GM23338 (cell line): ENCODE measurements around the gene WFDC12. TPM values are rescaled to one million over a fixed set of nuclear protein-coding genes. Genes with fewer than 3 reads are reported as not detected.

ENCODE experiments used
- ATAC-seq: fragments of 200-7000 bp; cut with Tn5 transposase; 3 replicates; pipeline ENCODE4 v1.9.1; 2020
- DNase-seq: peaks from one replicate; pipeline ENCODE4 v3.0.0-alpha.2; 2015; ENCODE audit warnings: low spot score
- H2AFZ ChIP-seq: fragments of 200-600 bp; sonication (generic); 2 replicates; pipeline ENCODE4 v1.8.0; 2016; ENCODE audit warnings: antibody characterized with exemption, mild to moderate bottlenecking, moderate library complexity
- H3F3A ChIP-seq: fragments of 200-600 bp; sonication (generic); replicated peaks from 2 replicates; pipeline ENCODE4 v1.8.0; 2017; ENCODE audit warnings: antibody characterized with exemption, mixed run types, low read depth
- H3K27ac ChIP-seq: fragments of 200-600 bp; sonication (generic); 2 replicates; pipeline ENCODE4 v1.6.1; 2016; ENCODE audit warnings: low read depth
- H3K27me3 ChIP-seq: fragments of 200-600 bp; sonication (generic); 2 replicates; pipeline ENCODE4 v1.8.0; 2016; ENCODE audit warnings: mild to moderate bottlenecking, mixed run types, moderate library complexity; ENCODE audit not compliant: insufficient read depth
- H3K36me3 ChIP-seq: fragments of 200-600 bp; sonication (generic); 2 replicates; pipeline ENCODE4 v1.8.0; 2016; ENCODE audit warnings: mild to moderate bottlenecking; ENCODE audit not compliant: insufficient read depth
- H3K4me1 ChIP-seq: fragments of 200-600 bp; sonication (generic); 2 replicates; pipeline ENCODE4 v1.8.0; 2016; ENCODE audit warnings: mild to moderate bottlenecking, moderate library complexity; ENCODE audit not compliant: insufficient read depth
- H3K4me2 ChIP-seq: fragments of 200-600 bp; sonication (generic); 2 replicates; pipeline ENCODE4 v1.7.1; 2017; ENCODE audit warnings: mixed run types
- H3K4me3 ChIP-seq: fragments of 200-600 bp; sonication (generic); 2 replicates; pipeline ENCODE4 v1.6.1; 2016; ENCODE audit warnings: mixed run types
- H3K79me2 ChIP-seq: fragments of 200-600 bp; sonication (generic); replicated peaks from 2 replicates; pipeline ENCODE4 v1.8.0; 2017; ENCODE audit warnings: mild to moderate bottlenecking; ENCODE audit not compliant: insufficient read depth
- H3K9me2 ChIP-seq: fragments of 200-600 bp; sonication (generic); 2 replicates; pipeline ENCODE4 v1.8.0; 2017; ENCODE audit not compliant: insufficient read depth
- H4K20me1 ChIP-seq: fragments of 200-600 bp; sonication (generic); replicated peaks from 2 replicates; pipeline ENCODE4 v1.8.0; 2017; ENCODE audit warnings: mild to moderate bottlenecking; ENCODE audit not compliant: insufficient read depth
- H3K27ac Mint-ChIP-seq: 2 replicates; pipeline ENCODE4 v1.8.0; 2020; ENCODE audit warnings: inconsistent platforms, mild to moderate bottlenecking, moderate library complexity, mixed read lengths
- H3K27me3 Mint-ChIP-seq: 3 replicates; pipeline ENCODE4 v1.8.0; 2022; ENCODE audit warnings: low read depth, mild to moderate bottlenecking, moderate library complexity, mixed read lengths, inconsistent platforms; ENCODE audit not compliant: insufficient read depth, poor library complexity
- H3K36me3 Mint-ChIP-seq: 3 replicates; pipeline ENCODE4 v1.8.0; 2021; ENCODE audit warnings: low read depth, mild to moderate bottlenecking, inconsistent platforms, moderate library complexity, mixed read lengths
- H3K4me1 Mint-ChIP-seq: 3 replicates; pipeline ENCODE4 v1.8.0; 2020; ENCODE audit warnings: mild to moderate bottlenecking, inconsistent platforms, mixed read lengths
- H3K4me3 Mint-ChIP-seq: 3 replicates; pipeline ENCODE4 v1.8.0; 2021; ENCODE audit warnings: moderate library complexity, mild to moderate bottlenecking, inconsistent platforms, mixed read lengths
- H3K9me3 Mint-ChIP-seq: 3 replicates; pipeline ENCODE4 v1.8.0; 2020; ENCODE audit warnings: moderate library complexity, mild to moderate bottlenecking, inconsistent platforms, mixed read lengths
- CREB1 ChIP-seq: fragments of 250-450 bp; sonication (Bioruptor Pico); IDR thresholded peaks from 2 replicates; pipeline ENCODE4 v1.5.0; 2020; ENCODE audit warnings: low read depth, mild to moderate bottlenecking, moderate library complexity
- ETS1 ChIP-seq: IDR thresholded peaks from 2 replicates; pipeline ENCODE4 v1.6.1; 2016; ENCODE audit warnings: antibody characterized with exemption
- EZH2 ChIP-seq: fragments of 200-600 bp; sonication (generic); IDR thresholded peaks from one replicate; pipeline ENCODE4 v1.8.0; 2017; ENCODE audit warnings: antibody characterized with exemption, mild to moderate bottlenecking, low read depth; ENCODE audit not compliant: unreplicated experiment
- EZH2phosphoT487 ChIP-seq: fragments of 200-600 bp; sonication (generic); IDR thresholded peaks from one replicate; pipeline ENCODE4 v1.8.1; 2018; ENCODE audit warnings: antibody characterized with exemption; ENCODE audit not compliant: unreplicated experiment
- JUNB ChIP-seq: IDR thresholded peaks from one replicate; pipeline ENCODE4 v1.6.1; 2016; ENCODE audit warnings: antibody characterized with exemption; ENCODE audit not compliant: unreplicated experiment
- NANOG ChIP-seq: IDR thresholded peaks from 2 replicates; pipeline ENCODE4 v1.6.1; 2016; ENCODE audit warnings: antibody characterized with exemption, borderline replicate concordance
- POLR2AphosphoS5 ChIP-seq: IDR thresholded peaks from 2 replicates; pipeline ENCODE4 v1.6.1; 2016; ENCODE audit warnings: antibody characterized with exemption, low read depth
- STAT1 ChIP-seq: IDR thresholded peaks from one replicate; pipeline ENCODE4 v1.6.1; 2016; ENCODE audit warnings: antibody characterized with exemption; ENCODE audit not compliant: unreplicated experiment
- ZNF114 ChIP-seq: fragments of 250-450 bp; sonication (Bioruptor Pico); IDR thresholded peaks from 2 replicates; pipeline ENCODE4 v1.5.0; 2020; ENCODE audit warnings: mild to moderate bottlenecking, moderate library complexity
- ZNF331 ChIP-seq: fragments of 250-450 bp; sonication (Bioruptor Pico); IDR thresholded peaks from 2 replicates; pipeline ENCODE4 v1.5.0; 2020; ENCODE audit warnings: low read depth, mild to moderate bottlenecking, moderate library complexity
- ZNF462 ChIP-seq: fragments of 250-450 bp; sonication (Bioruptor Pico); IDR thresholded peaks from 2 replicates; pipeline ENCODE4 v1.5.0; 2020; ENCODE audit warnings: mild to moderate bottlenecking, moderate library complexity
- polyA plus RNA-seq: library from polyadenylated mRNA; unstranded; fragments of >200 nt; fragmentation: Nextera tagmentation; extraction: Ambion mirVana; gene quantifications from 2 replicates; pipeline ENCODE4 v1.2.1, GENCODE V29; 2016
- total RNA-seq: library from RNA; depleted of rRNA; stranded (reverse); fragments of >200 nt; shearing (Covaris generic); gene quantifications from 2 replicates; pipeline ENCODE4 v1.2.3, GENCODE V29; 2014
- TF ChIP-seq, protein P1 (sequence below), 2 experiments: fragments of 200-600 bp in 1 of 2; sonication (generic) in 1 of 2; conservative IDR thresholded peaks; 2 replicates each; pipeline versions ENCODE4 v1.5.1 to v1.6.1; 2016 to 2017; ENCODE audit warnings: antibody characterized with exemption in 2 of 2, low read depth in 2 of 2, mild to moderate bottlenecking in 2 of 2, moderate library complexity in 1 of 2
- TF ChIP-seq, protein P2 (sequence below): IDR thresholded peaks from one replicate; pipeline ENCODE4 v1.6.1; 2018; ENCODE audit warnings: antibody characterized with exemption; ENCODE audit not compliant: unreplicated experiment

Gene WFDC12
- total and polyA plus RNA-seq, 2 experiments from 2014 or later: not detected

GRCh38 chr20:45156713-45157112, 32.4 kb upstream of the WFDC12 start:
- peaks cover 3% of the 10 kb centered on the region for H3K27me3 Mint-ChIP-seq
- DNase-seq: no peak
- no peaks in the 10 kb centered on the region for H3K27me3 ChIP-seq
- H3K27ac ChIP-seq: no peak overlapping the region
- H3K27ac Mint-ChIP-seq: no peak overlapping the region
- no peaks in the 10 kb centered on the region; the same call in 1 of the 2 replicates for H3K9me2 ChIP-seq
- H4K20me1 ChIP-seq: no peaks in the 10 kb centered on the region
- H3K36me3 Mint-ChIP-seq: no peaks in the 10 kb centered on the region
- H3K4me1 Mint-ChIP-seq: no peaks in the 10 kb centered on the region
- no peak overlapping the region for H3K4me2 ChIP-seq
- TF ChIP-seq EZH2: no peak
- no peak for TF ChIP-seq ZNF462
- no peak for TF ChIP-seq CREB1
- TF ChIP-seq, protein P1, sequence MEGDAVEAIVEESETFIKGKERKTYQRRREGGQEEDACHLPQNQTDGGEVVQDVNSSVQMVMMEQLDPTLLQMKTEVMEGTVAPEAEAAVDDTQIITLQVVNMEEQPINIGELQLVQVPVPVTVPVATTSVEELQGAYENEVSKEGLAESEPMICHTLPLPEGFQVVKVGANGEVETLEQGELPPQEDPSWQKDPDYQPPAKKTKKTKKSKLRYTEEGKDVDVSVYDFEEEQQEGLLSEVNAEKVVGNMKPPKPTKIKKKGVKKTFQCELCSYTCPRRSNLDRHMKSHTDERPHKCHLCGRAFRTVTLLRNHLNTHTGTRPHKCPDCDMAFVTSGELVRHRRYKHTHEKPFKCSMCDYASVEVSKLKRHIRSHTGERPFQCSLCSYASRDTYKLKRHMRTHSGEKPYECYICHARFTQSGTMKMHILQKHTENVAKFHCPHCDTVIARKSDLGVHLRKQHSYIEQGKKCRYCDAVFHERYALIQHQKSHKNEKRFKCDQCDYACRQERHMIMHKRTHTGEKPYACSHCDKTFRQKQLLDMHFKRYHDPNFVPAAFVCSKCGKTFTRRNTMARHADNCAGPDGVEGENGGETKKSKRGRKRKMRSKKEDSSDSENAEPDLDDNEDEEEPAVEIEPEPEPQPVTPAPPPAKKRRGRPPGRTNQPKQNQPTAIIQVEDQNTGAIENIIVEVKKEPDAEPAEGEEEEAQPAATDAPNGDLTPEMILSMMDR (conservative IDR thresholded peaks at IDR 0.05; ENCODE audit: low read depth in 2 of 2): no peak
- no peak for TF ChIP-seq POLR2AphosphoS5
- TF ChIP-seq ZNF114 (CRISPR knock-in tag): no peak
- TF ChIP-seq ETS1: no peak
- TF ChIP-seq EZH2phosphoT487: no peak
- no peak for TF ChIP-seq NANOG
- no peak for TF ChIP-seq STAT1
- TF ChIP-seq, protein P2, sequence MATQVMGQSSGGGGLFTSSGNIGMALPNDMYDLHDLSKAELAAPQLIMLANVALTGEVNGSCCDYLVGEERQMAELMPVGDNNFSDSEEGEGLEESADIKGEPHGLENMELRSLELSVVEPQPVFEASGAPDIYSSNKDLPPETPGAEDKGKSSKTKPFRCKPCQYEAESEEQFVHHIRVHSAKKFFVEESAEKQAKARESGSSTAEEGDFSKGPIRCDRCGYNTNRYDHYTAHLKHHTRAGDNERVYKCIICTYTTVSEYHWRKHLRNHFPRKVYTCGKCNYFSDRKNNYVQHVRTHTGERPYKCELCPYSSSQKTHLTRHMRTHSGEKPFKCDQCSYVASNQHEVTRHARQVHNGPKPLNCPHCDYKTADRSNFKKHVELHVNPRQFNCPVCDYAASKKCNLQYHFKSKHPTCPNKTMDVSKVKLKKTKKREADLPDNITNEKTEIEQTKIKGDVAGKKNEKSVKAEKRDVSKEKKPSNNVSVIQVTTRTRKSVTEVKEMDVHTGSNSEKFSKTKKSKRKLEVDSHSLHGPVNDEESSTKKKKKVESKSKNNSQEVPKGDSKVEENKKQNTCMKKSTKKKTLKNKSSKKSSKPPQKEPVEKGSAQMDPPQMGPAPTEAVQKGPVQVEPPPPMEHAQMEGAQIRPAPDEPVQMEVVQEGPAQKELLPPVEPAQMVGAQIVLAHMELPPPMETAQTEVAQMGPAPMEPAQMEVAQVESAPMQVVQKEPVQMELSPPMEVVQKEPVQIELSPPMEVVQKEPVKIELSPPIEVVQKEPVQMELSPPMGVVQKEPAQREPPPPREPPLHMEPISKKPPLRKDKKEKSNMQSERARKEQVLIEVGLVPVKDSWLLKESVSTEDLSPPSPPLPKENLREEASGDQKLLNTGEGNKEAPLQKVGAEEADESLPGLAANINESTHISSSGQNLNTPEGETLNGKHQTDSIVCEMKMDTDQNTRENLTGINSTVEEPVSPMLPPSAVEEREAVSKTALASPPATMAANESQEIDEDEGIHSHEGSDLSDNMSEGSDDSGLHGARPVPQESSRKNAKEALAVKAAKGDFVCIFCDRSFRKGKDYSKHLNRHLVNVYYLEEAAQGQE: no peak
- no peak for TF ChIP-seq JUNB
- TF ChIP-seq ZNF331 (CRISPR knock-in tag): no peak
- no peaks in the 10 kb centered on the region for H3K36me3 ChIP-seq
- H2AFZ ChIP-seq: no peak overlapping the region
- no peaks in the 10 kb centered on the region for H3K4me1 ChIP-seq
- H3K79me2 ChIP-seq: no peaks in the 10 kb centered on the region
- no peak for ATAC-seq
- no peaks in the 10 kb centered on the region for H3F3A ChIP-seq
- H3K4me3 ChIP-seq: no peak overlapping the region
- peaks cover 24% of the 10 kb centered on the region for H3K9me3 Mint-ChIP-seq
- H3K4me3 Mint-ChIP-seq: no peak overlapping the region
